Measurements from ENCODE around the gene TSEN54.

The TSEN54 gene

DNA sequence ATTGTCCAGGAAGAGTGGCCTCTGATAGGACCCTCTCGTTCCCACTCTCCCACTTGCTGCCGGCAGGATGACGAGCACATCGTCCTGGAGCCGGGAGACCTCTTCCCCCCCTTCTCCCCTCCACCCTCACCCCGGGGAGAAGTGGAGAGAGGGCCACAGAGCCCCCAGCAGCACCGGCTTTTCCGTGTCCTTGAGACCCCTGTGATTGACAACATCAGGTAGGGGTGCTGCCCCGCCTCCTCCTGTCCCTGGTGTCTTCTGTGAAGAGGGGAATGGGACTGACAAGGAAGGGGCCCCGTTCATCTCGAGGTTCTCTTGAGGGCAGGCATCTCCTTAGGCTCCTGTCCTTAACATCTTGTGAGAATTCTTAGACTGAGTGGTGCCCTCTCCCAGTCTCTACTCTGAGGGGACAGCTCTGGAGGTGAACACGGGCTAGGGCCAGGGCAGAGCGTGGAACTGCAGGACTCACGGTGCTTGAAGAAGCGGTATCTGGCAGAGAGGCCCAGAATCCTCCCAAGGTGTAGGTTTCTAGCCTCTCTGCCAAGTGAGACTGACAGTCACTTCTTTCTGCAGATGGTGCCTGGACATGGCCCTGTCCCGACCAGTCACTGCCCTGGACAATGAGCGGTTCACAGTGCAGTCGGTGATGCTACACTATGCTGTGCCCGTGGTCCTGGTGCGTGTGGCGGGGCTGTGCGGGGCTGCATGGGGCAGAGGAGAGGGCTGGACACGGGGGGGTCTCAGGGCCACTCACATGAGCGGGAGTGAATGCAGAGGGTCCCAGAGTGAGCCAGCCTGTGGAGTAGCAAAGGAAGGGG is 27.4 kb upstream of the TSEN54 start:
- DNase-seq: no peak

DNA sequence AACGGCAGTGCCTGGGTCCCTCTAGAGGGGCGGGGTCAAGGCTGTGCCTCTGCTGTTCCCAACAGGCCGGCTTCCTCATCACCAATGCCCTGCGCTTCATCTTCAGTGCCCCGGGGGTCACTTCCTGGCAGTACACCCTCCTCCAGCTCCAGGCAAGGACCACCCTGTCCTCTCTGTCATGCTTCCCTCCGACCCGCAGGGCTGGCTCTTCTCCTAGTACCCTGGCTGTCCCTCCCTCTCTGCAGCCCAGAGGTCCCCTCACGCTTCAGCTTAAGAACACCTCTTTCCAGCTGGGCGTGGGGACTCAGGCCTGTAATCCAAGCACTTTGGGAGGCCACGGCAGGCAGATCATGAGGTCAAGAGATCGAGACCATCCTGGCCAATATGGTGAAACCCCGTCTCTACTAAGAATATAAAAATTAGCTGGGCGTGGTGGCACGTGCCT is 26.8 kb upstream of the TSEN54 start:
- no peak for DNase-seq

DNA sequence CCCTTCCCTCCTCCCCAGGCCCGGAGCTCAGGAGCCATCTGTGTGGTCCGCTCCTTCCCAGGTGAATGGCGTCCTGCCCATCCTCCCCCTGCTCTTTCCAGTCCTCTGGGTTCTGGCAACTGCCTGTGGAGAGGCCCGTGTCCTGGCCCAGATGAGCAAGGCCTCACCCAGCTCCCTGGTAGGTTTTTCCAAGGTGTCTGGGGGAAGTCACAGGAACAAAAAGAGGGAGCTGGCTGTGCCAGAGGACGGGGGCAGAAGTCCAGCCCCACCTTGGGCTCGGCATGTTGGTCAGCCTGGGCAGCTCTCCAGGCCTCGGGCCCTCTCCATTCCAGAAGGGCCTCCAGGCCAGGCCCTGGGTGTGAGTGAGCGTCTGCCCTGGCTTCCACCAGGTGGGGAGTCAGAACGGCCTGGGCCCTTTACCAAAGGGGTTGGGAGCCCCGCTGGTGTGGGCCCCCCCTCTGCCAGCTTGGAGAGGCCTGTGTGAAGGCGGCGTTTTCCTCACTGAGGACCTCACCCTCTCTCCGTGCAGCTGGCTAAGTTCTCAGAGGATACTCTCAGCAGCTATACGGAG is 26.1 kb upstream of the TSEN54 start:
- no peak for DNase-seq

DNA sequence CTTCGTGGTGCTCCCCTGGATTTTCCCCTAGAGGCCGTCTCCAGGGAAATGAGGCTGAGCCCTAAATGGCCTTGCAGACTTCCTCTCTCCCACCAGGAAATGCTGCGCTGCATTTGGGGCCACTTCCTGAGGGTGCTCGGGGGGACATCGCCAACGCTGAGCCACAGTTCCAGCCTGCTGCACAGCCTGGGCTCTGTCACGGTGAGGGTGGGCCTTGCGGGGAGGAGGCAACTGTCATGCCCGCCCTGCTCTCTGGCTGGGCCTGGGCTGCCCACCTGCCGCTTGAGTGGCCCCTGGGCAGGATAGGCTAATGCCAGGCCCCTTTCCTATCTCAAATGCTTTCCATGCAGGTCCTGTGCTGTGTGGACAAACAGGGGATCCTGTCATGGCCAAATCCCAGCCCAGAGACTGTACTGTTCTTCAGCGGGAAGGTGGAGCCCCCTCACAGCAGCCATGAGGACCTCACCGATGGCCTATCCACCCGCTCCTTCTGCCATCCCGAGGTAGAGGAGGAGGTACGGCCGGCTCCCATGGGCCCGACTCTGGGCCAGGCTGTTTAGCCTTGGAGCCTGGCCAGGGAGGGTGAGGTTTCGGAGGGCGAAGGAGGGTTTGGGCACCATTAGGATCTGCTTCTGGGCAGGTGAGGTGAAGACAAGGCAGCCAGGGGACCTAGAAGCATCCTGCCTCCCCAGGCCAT is 25.2 kb upstream of the TSEN54 start:
- DNase-seq: no peak

DNA sequence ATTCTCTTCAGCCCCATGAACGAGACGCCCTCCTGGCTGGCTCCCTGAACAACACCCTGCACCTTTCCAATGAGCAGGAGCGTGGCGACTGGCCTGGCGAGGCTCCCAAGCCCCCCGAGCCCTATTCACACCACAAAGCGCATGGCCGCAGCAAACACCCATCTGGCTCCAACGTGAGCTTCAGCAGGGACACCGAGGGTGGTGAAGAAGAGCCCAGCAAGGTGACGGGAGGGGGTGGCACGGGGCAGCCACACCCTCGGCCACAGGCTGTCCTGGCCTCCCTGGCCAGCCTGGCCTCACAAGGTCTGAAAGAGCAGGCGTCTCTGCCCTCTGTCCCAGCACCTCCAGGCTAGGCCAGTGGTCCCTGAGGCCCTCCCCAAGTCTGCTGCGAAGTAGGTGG is 24.6 kb upstream of the TSEN54 start:
- no peak for DNase-seq

DNA sequence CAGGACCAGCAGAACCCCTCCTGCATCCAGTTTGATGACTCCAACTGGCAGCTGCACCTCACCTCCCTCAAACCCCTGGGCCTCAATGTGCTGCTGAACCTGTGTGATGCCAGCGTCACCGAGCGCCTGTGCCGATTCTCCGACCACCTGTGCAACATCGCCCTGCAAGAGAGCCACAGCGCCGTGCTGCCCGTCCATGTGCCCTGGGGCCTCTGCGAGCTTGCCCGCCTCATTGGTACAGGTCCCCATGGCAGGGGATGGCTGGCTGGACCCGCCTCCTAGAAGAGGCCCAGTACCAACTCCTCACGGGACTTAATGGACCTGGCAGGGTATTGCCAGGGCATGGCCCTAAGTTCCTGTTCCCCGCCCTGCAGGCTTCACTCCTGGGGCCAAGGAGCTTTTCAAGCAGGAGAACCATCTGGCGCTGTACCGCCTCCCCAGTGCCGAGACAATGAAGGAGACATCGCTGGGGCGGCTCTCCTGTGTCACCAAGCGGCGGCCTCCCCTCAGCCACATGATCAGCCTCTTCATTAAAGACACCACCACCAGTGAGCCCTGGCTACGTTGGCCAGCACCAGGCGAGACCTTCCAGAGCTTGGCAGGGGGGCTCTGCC is 23.7 kb upstream of the TSEN54 start:
- no peak for DNase-seq

DNA sequence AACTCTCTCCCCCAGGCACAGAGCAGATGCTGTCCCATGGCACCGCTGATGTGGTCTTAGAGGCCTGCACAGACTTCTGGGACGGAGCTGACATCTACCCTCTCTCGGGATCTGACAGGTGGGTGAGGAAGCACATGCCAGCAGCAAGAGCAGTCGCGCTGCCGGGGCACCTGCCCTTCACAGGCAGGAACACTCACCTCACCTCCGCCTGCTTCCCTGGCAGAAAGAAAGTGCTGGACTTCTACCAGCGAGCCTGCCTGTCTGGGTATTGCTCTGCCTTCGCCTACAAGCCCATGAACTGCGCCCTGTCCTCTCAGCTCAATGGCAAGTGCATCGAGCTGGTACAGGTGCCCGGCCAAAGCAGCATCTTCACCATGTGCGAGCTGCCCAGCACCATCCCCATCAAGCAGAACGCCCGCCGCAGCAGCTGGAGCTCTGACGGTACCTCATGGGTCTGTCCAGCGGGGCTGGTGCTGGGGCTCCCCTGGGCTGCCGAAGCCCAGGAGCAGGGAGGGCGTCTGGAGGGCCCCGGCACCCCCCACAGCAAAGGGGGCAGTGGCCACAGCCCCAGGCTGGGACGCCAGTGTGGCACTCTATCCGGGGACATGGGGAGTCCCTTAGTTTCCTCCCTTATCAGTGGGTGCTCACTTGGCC is 22.7 kb upstream of the TSEN54 start:
- no peak for DNase-seq

DNA sequence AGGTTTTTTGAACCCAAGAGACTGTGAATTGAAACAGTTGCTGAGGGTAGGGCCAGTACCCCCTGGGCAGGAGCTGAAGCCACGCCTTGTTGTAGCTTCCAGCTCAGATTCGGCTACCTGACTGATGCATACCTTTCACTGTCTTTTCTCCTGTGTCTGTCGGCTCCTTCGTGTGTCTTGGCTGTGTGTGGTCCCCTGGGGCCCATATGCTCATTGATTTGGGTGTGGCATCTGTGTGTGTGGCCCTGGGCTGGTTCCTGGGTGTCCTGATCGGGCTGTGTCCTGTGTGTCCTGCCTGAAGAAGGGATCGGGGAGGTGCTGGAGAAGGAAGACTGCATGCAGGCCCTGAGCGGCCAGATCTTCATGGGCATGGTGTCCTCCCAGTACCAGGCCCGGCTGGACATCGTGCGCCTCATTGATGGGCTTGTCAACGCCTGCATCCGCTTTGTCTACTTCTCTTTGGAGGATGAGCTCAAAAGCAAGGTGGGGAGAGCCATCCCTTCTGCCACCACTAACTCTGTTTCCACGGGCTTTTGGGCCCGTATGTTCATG is 21.9 kb upstream of the TSEN54 start:
- DNase-seq: no peak

DNA sequence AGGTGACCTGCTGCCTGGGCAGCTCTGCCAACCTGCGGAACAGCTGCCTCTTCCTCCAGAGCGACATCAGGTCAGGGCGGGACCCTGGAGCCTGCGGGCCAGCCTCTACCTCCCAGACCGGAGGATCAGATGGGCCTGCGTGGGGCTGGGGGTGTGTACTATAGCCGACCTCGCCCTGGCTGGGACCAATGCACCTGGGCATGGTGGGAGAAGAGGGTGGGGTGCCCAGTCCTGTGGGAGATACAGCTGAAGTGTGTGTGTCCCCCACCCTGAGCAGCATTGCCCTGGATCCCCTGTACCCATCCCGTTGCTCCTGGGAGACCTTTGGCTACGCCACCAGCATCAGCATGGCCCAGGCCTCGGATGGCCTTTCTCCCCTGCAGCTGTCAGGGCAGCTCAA is 20.3 kb upstream of the TSEN54 start:
- DNase-seq: no peak

DNA sequence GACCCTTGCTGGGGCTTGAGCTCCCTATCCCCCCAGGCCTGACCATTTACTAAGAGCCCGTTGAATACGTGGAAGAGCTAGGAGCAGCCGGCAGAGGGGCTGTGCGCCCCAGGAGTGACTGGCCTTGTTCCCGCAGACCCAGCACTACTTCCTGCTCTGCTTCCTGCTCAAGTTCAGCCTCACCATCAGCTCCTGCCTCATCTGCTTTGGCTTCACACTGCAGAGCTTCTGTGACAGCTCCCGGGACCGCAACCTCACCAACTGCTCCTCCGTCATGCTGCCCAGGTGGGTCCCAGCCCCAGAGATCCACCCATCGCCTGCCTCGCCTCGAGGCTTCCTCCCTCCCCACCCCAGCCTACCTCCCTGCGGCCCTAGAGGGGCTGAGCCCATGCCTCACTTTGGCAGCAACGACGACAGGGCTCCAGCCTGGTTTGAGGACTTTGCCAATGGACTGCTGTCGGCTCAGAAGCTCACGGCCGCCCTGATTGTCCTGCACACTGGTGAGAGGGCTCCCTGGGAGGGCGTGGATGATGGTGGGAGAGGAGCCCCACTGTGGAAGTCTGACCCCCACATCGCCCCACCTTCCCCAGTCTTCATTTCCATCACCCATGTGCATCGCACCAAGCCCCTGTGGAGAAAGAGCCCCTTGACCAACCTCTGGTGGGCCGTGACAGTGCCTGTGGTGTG is 18.1 kb upstream of the TSEN54 start:
- no peak for DNase-seq

DNA sequence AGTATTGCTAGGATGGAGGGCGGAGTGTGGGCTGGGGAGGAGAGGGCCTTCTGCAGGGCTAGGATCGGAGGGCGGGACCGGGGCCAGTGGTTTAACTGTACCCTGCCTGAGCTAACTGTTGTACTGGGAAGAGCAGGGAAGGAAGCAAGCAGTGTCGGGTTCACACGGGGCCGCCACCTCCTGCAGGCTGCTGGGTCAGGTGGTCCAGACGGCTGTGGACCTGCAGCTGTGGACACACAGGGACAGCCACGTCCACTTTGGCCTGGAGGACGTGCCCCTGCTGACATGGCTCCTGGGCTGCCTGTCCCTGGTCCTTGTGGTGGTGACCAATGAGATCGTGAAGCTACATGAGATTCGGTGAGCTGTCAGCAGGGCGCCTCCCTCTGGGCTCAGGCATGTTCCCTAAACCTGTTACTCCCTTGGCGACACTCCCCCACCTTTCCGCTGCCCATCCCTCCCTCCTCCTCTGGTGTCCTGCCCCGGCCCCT is 17.6 kb upstream of the TSEN54 start:
- DNase-seq: no peak

DNA sequence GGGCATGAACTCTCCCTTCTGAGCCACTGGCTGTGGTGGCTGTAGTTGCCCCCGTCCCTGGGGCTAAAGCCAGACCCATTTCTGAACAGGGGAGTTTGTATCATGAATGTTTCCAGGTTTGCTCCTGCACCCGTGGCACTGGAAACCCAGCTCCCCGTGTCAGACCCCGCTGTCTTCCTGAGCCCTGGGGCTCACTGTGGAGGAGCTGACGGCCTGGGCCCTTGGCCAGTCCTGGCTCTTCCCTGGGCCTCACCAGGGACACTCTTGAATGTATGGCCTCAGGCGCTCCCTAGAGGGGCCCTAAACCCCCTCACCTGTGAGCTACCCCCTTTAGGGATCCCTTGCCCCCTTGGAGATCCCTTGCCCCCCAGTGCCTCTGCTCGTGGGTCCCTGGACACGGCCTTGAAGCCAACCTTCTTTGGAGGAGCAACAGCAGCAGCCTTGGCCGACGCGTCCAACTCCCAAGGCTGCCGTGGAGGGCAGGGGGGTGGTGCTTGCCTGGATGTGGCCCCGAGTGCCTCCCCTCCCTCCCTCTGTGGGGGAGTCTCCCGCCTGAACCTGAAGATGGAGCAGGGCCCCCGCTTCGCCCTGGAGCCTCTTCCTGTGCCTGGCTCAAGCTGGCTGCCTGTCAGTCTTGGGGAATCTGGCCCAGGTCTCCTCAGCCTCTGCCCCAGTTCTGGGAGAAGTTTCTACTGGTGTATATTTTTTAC is 16.9 kb upstream of the TSEN54 start:
- DNase-seq: no peak

DNA sequence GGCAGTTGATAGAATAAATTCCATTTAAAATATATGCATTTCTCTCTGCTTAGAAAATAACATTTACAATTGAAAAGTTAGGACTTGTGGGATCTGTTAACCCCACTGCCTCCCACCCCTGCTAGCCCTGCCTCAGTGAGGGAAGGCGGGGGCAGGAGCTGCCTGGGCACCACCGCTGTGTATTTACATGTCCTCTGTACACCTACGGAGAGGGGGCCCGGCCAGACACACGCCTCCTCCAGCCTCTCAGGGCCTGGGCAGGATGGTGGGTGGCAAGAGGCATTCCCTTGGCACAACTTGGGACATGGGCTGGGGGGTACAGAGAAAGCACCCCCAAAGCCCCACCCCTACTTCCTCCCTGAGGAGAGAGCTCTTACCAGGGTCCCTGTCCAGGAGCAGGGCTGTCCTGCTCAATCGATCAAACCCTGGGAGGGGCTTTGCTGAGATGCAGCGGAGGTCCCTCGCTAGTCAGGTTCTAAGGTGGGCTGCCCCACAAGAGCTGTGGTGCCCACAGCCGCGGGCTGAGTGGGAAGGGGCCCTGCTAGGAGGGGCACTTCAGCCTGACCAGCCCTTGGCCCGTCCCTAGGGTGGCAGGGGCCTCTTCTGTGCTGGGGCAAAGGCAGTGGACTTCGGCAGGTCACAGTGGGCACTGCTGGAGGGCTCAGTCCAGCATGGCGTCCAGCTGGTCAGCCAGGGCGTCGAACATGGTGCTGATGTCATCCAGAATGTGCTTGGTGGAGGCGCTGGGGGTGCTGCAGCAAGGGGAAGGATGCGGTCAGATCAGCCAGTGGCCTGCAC is 15.7 kb upstream of the TSEN54 start:
- no peak for DNase-seq

DNA sequence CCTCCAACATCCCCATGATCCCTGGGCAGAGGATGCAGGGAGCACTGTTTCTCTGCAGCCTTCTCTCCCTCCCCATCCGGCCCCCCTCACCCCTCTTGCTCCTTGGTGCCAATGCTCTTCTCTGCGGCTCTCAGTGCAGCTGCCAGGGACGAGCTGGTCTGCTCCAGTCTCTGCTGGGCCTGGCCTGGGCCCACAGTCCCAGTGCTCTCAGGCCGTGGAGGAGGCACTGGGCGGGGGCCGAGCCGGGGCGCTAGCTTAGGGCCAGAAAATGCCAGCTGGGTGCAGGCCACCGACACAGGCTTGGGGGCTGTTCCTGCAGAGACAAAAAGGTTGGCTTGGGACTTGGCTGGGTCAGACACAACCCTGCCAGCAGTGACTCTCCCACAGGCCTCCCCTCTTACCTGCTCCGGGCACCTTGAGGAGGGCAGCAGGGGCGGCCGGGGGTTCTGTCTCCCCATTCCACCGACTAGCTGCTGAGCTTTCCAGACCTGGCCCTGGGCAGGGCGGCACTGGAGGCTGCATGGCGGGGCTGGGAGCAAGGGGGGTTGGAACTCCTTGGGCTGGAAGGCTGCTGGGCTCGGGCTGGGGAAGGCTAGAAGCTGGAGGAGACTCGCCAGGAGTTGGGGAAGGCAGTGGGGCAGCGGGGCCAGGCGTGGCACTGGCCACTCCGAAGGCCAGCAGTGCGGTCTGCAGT is 14.8 kb upstream of the TSEN54 start:
- DNase-seq: no peak

DNA sequence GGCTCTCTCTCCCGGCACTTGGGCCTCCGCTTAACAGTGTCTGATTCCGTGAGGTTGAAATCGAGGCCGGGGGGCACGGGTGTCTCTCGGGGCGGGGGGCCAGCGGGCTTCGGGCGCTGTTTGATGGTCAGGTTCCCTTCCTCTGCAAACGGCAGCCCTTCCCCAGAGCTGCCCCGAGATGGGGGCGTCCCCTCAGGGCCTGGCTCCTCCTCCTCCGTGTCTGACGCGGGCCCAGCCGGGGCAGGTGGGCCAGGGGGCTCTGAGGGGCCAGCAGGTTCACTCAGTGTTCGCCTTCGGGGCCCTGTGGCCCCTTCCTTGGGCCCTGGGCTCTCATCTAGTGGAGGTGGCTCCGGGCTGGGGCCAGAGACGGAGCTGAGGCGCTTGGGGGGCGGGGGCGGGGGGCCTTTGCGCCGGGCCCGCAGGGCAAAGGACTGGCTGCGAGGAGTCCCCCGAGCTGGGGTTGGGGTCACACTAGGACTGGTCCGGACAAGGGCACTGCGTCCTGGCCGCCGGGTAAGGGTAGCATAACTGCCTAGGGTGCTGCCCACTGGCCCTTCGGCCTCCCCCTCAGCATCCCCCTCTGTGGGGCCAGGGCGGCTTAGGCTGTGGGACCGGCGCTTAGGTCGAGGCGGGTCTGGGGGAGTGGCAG is 14.1 kb upstream of the TSEN54 start:
- no peak for DNase-seq

DNA sequence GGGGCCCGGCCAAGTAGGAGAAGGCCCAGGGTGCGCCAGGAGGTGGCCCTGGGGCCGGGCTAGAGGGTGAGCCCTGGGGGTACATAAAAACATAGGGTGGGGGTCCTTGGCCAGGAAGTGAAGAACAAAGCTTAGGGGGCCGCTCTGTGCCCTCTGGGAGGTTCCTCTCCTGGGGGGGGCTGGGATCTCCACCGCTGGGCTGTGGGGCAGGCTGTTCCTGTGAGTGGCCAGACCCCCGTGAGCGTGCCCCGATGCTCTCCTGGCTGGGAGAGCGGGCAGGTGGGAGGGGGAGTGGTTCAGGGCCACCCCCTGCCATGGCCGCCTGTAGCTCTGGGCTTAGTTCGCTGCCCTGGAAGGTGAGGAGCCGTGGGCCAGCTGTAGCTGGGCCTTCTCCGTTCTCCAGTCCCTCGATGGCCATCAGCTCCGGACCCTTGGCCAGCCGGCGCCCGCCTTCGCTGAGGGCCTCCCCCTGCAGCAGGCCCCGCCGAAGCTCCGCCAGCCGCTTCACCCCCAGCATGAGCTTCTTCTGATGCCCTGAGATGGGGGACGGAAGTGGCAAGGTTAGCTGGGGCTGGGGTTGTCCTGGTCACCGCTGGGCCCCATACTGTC is 13.5 kb upstream of the TSEN54 start:
- no peak for DNase-seq

DNA sequence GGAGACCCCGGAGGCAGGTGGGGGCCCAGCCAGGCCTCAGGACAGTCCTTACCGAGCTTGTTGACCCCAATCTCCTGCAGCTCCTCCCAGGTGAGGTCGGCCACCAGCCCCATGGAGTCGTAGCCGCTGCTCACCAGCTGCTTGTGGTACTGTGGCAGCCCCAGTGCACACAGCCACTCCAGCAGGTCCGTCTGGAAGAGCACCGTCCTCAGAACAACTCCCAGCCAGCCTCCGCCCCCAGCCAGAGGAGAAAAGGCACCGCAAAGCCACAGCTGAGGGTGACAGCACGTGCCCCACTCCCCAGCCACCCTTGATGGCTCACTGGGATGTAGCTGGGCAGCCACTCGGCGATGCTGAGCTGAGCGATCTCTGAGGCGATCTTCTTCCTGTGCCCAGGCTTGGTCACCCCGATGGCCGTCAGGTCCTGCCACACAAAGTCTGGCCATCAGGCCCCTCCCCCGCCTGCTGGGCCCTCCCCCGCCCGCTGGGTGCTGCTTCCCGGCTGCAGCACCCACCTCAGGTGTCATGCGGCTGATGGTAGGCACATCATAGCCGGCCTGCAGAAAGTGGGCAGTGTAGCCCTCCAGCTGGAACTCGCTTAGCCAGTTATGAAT is 12.9 kb upstream of the TSEN54 start:
- no peak for DNase-seq

DNA sequence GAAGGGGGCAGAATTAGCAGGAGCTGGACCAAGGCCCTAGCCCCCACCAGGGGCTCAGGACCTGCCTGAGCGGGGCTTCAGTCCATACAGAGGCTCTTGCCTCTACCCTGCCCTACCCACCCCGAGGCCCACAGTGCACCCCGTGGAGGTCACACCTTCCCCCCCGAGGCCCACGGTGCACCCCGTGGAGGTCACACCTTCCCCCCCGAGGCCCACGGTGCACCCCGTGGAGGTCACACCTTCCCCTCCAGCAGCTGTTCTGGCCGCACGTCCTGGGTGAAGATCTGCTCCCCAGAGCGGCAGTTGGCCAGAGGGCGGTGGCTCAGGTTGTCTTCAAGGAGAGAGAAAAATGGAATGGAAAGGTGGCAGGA is 12.4 kb upstream of the TSEN54 start:
- no peak for DNase-seq

Measured in NCI-H226 (cell line).